Esophagus squamous epithelium (tissue), 4 donors: ENCODE data around the gene COL15A1.

Experiments
- POLR2A ChIP-seq, 4 donors: fragments of 450-650 bp; IDR thresholded peaks; one replicate each; pipeline ENCODE4 v1.6.1; 2017; ENCODE audit warnings: antibody characterized with exemption in 4 of 4, mild to moderate bottlenecking in 4 of 4, moderate library complexity in 3 of 4
- TF ChIP-seq, protein P1 (sequence below), 6 experiments: fragments of 450-650 bp in 4 of 6; fragments of 200-600 bp in 2 of 6; sonication (generic) in 2 of 6; IDR thresholded peaks; one replicate each; pipeline ENCODE4 v1.5.1; 2016 to 2019; ENCODE audit warnings: antibody characterized with exemption in 6 of 6, mild to moderate bottlenecking in 4 of 6, moderate library complexity in 4 of 6

GRCh38 chr9:99020786-99021436, 77.2 kb downstream of the COL15A1 start:
- TF ChIP-seq, protein P1, sequence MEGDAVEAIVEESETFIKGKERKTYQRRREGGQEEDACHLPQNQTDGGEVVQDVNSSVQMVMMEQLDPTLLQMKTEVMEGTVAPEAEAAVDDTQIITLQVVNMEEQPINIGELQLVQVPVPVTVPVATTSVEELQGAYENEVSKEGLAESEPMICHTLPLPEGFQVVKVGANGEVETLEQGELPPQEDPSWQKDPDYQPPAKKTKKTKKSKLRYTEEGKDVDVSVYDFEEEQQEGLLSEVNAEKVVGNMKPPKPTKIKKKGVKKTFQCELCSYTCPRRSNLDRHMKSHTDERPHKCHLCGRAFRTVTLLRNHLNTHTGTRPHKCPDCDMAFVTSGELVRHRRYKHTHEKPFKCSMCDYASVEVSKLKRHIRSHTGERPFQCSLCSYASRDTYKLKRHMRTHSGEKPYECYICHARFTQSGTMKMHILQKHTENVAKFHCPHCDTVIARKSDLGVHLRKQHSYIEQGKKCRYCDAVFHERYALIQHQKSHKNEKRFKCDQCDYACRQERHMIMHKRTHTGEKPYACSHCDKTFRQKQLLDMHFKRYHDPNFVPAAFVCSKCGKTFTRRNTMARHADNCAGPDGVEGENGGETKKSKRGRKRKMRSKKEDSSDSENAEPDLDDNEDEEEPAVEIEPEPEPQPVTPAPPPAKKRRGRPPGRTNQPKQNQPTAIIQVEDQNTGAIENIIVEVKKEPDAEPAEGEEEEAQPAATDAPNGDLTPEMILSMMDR (IDR thresholded peaks at IDR 0.05), result no peak
- TF ChIP-seq POLR2A (IDR thresholded peaks at IDR 0.05), result no peak
